Liver (tissue), 9 donors: ENCODE results near the gene NRN1. TPM values are rescaled to one million over a fixed set of nuclear protein-coding genes. Genes with fewer than 3 reads are reported as not detected.

ENCODE experiments used
- DNase-seq: peaks from one replicate; pipeline ENCODE4 v3.0.0-alpha.2; 2017; ENCODE audit warnings: low spot score
- H3K27ac ChIP-seq, 2 donors: one replicate each; pipeline ENCODE4 v1.7.0; 2013; ENCODE audit warnings: inconsistent platforms in 2 of 2, low read length in 2 of 2, control low read depth in 1 of 2, low read depth in 1 of 2, mild to moderate bottlenecking in 1 of 2
- H3K27me3 ChIP-seq, 4 donors: one replicate each; pipeline versions ENCODE4 v1.6.1 to v1.7.0; 2013; ENCODE audit warnings: low read length in 3 of 4, inconsistent platforms in 1 of 4, mild to moderate bottlenecking in 1 of 4, moderate library complexity in 1 of 4; ENCODE audit not compliant: control insufficient read depth in 4 of 4, insufficient read depth in 4 of 4
- H3K36me3 ChIP-seq, 4 donors: one replicate each; pipeline versions ENCODE4 v1.6.1 to v1.7.0; 2013; ENCODE audit warnings: low read length in 3 of 4, mild to moderate bottlenecking in 3 of 4, low read depth in 1 of 4, moderate library complexity in 1 of 4; ENCODE audit not compliant: control insufficient read depth in 4 of 4, insufficient read depth in 3 of 4
- H3K4me1 ChIP-seq, 4 donors: one replicate each; pipeline versions ENCODE4 v1.6.1 to v1.7.0; 2013; ENCODE audit warnings: low read length in 3 of 4, mild to moderate bottlenecking in 3 of 4, moderate library complexity in 1 of 4; ENCODE audit not compliant: control insufficient read depth in 4 of 4, insufficient read depth in 4 of 4
- H3K4me3 ChIP-seq, 3 donors: one replicate each; pipeline versions ENCODE4 v1.6.1 to v1.7.0; 2013; ENCODE audit warnings: low read length in 3 of 3, control low read depth in 1 of 3, low read depth in 1 of 3, mild to moderate bottlenecking in 1 of 3
- H3K9ac ChIP-seq, 2 donors: one replicate each; pipeline ENCODE4 v1.7.0; 2013; ENCODE audit warnings: low read length in 2 of 2, mild to moderate bottlenecking in 2 of 2, moderate library complexity in 2 of 2, control low read depth in 1 of 2, low read depth in 1 of 2
- H3K9me3 ChIP-seq, 4 donors: one replicate each; pipeline versions ENCODE4 v1.6.1 to v1.7.0; 2013; ENCODE audit warnings: low read length in 3 of 4; ENCODE audit not compliant: control insufficient read depth in 4 of 4
- EGR1 ChIP-seq, 2 donors: IDR thresholded peaks; 2 replicates each; pipeline ENCODE4 v1.6.1; 2016 to 2018; ENCODE audit warnings: antibody characterized with exemption in 2 of 2, low read depth in 2 of 2
- FOXA1 ChIP-seq: IDR thresholded peaks from 2 replicates; pipeline ENCODE4 v1.6.1; 2016; ENCODE audit warnings: antibody characterized with exemption
- FOXA2 ChIP-seq: IDR thresholded peaks from 2 replicates; pipeline ENCODE4 v1.6.1; 2016; ENCODE audit warnings: antibody characterized with exemption
- GABPA ChIP-seq, 2 donors: IDR thresholded peaks in 1 of 2; conservative IDR thresholded peaks in 1 of 2; 2 replicates each; pipeline ENCODE4 v1.6.1; 2016; ENCODE audit warnings: antibody characterized with exemption in 2 of 2, mild to moderate bottlenecking in 1 of 2, moderate library complexity in 1 of 2
- HNF4A ChIP-seq, 2 donors: conservative IDR thresholded peaks; 2 replicates each; pipeline ENCODE4 v1.6.1; 2016; ENCODE audit warnings: antibody characterized with exemption in 2 of 2, mild to moderate bottlenecking in 2 of 2
- HNF4G ChIP-seq: IDR thresholded peaks from 2 replicates; pipeline ENCODE4 v1.6.1; 2016; ENCODE audit warnings: antibody characterized with exemption
- JUND ChIP-seq, 2 donors: IDR thresholded peaks; 2 replicates each; pipeline ENCODE4 v1.6.1; 2016; ENCODE audit warnings: antibody characterized with exemption in 2 of 2
- MAX ChIP-seq: IDR thresholded peaks from 2 replicates; pipeline ENCODE4 v1.6.1; 2016; ENCODE audit warnings: antibody characterized with exemption
- NR2F2 ChIP-seq: IDR thresholded peaks from 2 replicates; pipeline ENCODE4 v1.6.1; 2016; ENCODE audit warnings: antibody characterized with exemption
- RAD21 ChIP-seq, 2 donors: IDR thresholded peaks; 2 replicates each; pipeline ENCODE4 v1.6.1; 2016; ENCODE audit warnings: antibody characterized with exemption in 2 of 2, mild to moderate bottlenecking in 2 of 2
- RXRA ChIP-seq, 2 donors: IDR thresholded peaks; 2 replicates each; pipeline ENCODE4 v1.6.1; 2017 to 2018; ENCODE audit warnings: antibody characterized with exemption in 2 of 2, mild to moderate bottlenecking in 1 of 2
- SP1 ChIP-seq: IDR thresholded peaks from 2 replicates; pipeline ENCODE4 v1.6.1; 2018; ENCODE audit warnings: antibody characterized with exemption, mild to moderate bottlenecking
- TAF1 ChIP-seq: conservative IDR thresholded peaks from 2 replicates; pipeline ENCODE4 v1.6.1; 2016; ENCODE audit warnings: antibody characterized with exemption, mild to moderate bottlenecking
- YY1 ChIP-seq: IDR thresholded peaks from 2 replicates; pipeline ENCODE4 v1.6.1; 2016; ENCODE audit warnings: antibody characterized with exemption, mild to moderate bottlenecking
- ZBTB33 ChIP-seq: IDR thresholded peaks from 2 replicates; pipeline ENCODE4 v1.6.1; 2016; ENCODE audit warnings: antibody characterized with exemption
- WGBS: extraction: QIAGEN DNeasy Blood & Tissue Kit; methylation state at CpG from one replicate; pipeline ENCODE4 v1.1.7; 2013; 5-methylcytosine and 5-hydroxymethylcytosine counted together
- polyA plus RNA-seq, 2 donors: library from polyadenylated mRNA; stranded (reverse) in 1 of 2; unstranded in 1 of 2; fragments of 200-250 nt in 1 of 2; fragments of >200 nt in 1 of 2; fragmentation: Nextera tagmentation in 1 of 2; extraction: Ambion mirVana in 1 of 2; gene quantifications; one replicate each; pipeline versions ENCODE4 v1.2.1 to v1.2.3, GENCODE V29; 2013 to 2015
- total RNA-seq, 2 donors: library from RNA; depleted of rRNA; stranded (reverse); fragments of >200 nt; gene quantifications; one replicate each; pipeline ENCODE4 v1.2.3, GENCODE V29; 2014
- TF ChIP-seq, protein P1 (sequence below): fragments of 150-350 bp; IDR thresholded peaks from 2 replicates; pipeline ENCODE4 v1.5.1; 2017; ENCODE audit warnings: improper control_type of control experiment, low read depth, low read length; ENCODE audit not compliant: missing input control
- TF ChIP-seq, protein P2 (sequence below): IDR thresholded peaks from 2 replicates; pipeline ENCODE4 v1.6.1; 2016; ENCODE audit warnings: antibody characterized with exemption
- donor health status: healthy.
- donor health status: healthy.
- donor health status: healthy.
- donor health status: healthy.
- donor health status: healthy.

NRN1 gene
- total and polyA plus RNA-seq, 4 donors, result 1.2 to 2.9 (median 1.6) TPM

DNA sequence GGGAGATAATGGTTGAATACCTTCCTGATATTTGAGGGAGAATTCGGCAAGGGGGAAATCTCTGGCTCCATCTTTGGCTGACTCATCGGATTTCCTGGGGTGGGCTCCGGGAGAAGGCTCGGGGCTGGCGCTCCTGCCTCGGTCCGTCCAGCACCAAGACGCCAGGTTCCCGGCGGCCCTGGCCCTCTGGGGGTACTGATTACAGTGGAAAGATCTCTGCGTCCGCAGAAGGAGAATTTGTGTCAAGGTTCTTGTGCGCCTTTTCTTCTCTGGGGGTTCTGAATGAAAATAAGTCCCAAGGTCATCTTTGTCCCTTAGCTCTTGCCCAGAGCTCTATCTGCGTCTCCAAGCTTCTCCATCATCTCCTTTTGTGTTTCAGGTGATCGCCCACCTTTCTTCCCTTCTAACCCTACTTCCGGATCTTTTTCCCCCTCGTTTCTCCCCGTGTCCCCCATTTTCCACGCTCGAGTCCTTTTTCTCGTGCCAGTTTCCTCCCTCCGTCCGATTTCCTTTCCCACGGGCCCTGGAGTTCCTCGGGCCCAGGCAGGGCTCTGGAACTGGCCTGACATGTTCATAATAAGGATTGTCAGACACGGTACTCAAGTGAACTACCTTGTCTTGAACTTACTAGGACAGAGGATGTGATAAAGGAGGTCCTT lies 11.6 kb downstream of the NRN1 start:
- peaks cover 0 to 3% (median 0%) of the 10 kb centered on the region in 4 donors for H3K9me3 ChIP-seq
- no peak overlapping the region for H3K27ac ChIP-seq
- no peaks in the 10 kb centered on the region for H3K36me3 ChIP-seq
- no peak for DNase-seq
- no peak overlapping the region for H3K4me3 ChIP-seq
- peaks cover 8 to 24% (median 12%) of the 10 kb centered on the region in 4 donors for H3K4me1 ChIP-seq
- no peak overlapping the region for H3K9ac ChIP-seq
- 13% methylated on average over 26 of the region's 26 CpGs for WGBS
- no peak for TF ChIP-seq JUND (IDR thresholded peaks at IDR 0.05)
- TF ChIP-seq RAD21 (IDR thresholded peaks at IDR 0.05), result no peak
- TF ChIP-seq EGR1 (IDR thresholded peaks at IDR 0.05; ENCODE audit: low read depth in 2 of 2), result no peak
- no peak for TF ChIP-seq MAX
- no peak for TF ChIP-seq FOXA2
- no peak for TF ChIP-seq HNF4G
- peaks cover 0 to 26% (median 8%) of the 10 kb centered on the region in 4 donors for H3K27me3 ChIP-seq

- Histone ChIP-seq H3K36me3 (no peaks in the 10 kb centered on the region), H3K27me3 (peaks cover 0 to 23% (median 6%) of the 10 kb centered on the region in 4 donors), H3K9me3 (peaks cover 0 to 3% (median 0%) of the 10 kb centered on the region in 4 donors), H3K4me1 (peaks cover 8 to 20% (median 12%) of the 10 kb centered on the region in 4 donors), H3K4me3 (no peak overlapping the region), H3K27ac (no peak overlapping the region), H3K9ac (no peak overlapping the region)
- TF ChIP-seq MAX (no peak), GABPA (IDR thresholded peaks at IDR 0.05 in 1 of 2, conservative IDR thresholded peaks at IDR 0.05 in 1 of 2) (no peak), EGR1 (IDR thresholded peaks at IDR 0.05; ENCODE audit: low read depth in 2 of 2) (no peak), JUND (IDR thresholded peaks at IDR 0.05) (no peak)
- WGBS, result 15% methylated on average over 38 of the region's 38 CpGs
- DNase-seq, result no peak
Observed at GRCh38 chr6:5994234-5994998, 12.3 kb downstream of the NRN1 start.

- 29% methylated on average over 10 of the region's 10 CpGs for WGBS
- Histone ChIP-seq H3K4me1 (peaks cover 6 to 13% (median 12%) of the 10 kb centered on the region in 4 donors), H3K27me3 (peaks cover 0 to 14% (median 5%) of the 10 kb centered on the region in 4 donors), H3K4me3 (no peak overlapping the region), H3K9ac (no peak overlapping the region), H3K27ac (no peak overlapping the region), H3K36me3 (no peaks in the 10 kb centered on the region), H3K9me3 (peaks cover 0 to 6% (median 1%) of the 10 kb centered on the region in 4 donors)
- no peak for DNase-seq
- no peak for TF ChIP-seq HNF4G
- no peak for TF ChIP-seq GABPA (IDR thresholded peaks at IDR 0.05 in 1 of 2, conservative IDR thresholded peaks at IDR 0.05 in 1 of 2)
- no peak for TF ChIP-seq RAD21 (IDR thresholded peaks at IDR 0.05)
- TF ChIP-seq, protein P1, sequence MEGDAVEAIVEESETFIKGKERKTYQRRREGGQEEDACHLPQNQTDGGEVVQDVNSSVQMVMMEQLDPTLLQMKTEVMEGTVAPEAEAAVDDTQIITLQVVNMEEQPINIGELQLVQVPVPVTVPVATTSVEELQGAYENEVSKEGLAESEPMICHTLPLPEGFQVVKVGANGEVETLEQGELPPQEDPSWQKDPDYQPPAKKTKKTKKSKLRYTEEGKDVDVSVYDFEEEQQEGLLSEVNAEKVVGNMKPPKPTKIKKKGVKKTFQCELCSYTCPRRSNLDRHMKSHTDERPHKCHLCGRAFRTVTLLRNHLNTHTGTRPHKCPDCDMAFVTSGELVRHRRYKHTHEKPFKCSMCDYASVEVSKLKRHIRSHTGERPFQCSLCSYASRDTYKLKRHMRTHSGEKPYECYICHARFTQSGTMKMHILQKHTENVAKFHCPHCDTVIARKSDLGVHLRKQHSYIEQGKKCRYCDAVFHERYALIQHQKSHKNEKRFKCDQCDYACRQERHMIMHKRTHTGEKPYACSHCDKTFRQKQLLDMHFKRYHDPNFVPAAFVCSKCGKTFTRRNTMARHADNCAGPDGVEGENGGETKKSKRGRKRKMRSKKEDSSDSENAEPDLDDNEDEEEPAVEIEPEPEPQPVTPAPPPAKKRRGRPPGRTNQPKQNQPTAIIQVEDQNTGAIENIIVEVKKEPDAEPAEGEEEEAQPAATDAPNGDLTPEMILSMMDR, result no peak
- TF ChIP-seq, protein P2, sequence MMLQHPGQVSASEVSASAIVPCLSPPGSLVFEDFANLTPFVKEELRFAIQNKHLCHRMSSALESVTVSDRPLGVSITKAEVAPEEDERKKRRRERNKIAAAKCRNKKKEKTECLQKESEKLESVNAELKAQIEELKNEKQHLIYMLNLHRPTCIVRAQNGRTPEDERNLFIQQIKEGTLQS, result no peak
- no peak for TF ChIP-seq MAX
- no peak for TF ChIP-seq YY1
- TF ChIP-seq RXRA (IDR thresholded peaks at IDR 0.05), result no peak
- TF ChIP-seq TAF1, result no peak
- TF ChIP-seq JUND (IDR thresholded peaks at IDR 0.05), result no peak
- no peak for TF ChIP-seq FOXA1
- no peak for TF ChIP-seq EGR1 (IDR thresholded peaks at IDR 0.05; ENCODE audit: low read depth in 2 of 2)
- no peak for TF ChIP-seq NR2F2
- no peak for TF ChIP-seq SP1
- TF ChIP-seq HNF4A (conservative IDR thresholded peaks at IDR 0.05), result no peak
- no peak for TF ChIP-seq ZBTB33
Observed at GRCh38 chr6:5992551-5993225, 14.0 kb downstream of the NRN1 start.
